Lower leg skin (tissue), 3 donors: ENCODE measurements around the gene B3GALT4.

ENCODE experiments used
- CTCF ChIP-seq, 3 donors: fragments of 450-650 bp; IDR thresholded peaks; one replicate each; pipeline ENCODE4 v1.5.1; 2016; ENCODE audit warnings: antibody characterized with exemption in 3 of 3, mild to moderate bottlenecking in 3 of 3, moderate library complexity in 2 of 3
- POLR2A ChIP-seq, 2 donors: fragments of 450-650 bp; IDR thresholded peaks; one replicate each; pipeline ENCODE4 v1.6.1; 2016 to 2017; ENCODE audit warnings: antibody characterized with exemption in 2 of 2, mild to moderate bottlenecking in 1 of 2, moderate library complexity in 1 of 2

DNA sequence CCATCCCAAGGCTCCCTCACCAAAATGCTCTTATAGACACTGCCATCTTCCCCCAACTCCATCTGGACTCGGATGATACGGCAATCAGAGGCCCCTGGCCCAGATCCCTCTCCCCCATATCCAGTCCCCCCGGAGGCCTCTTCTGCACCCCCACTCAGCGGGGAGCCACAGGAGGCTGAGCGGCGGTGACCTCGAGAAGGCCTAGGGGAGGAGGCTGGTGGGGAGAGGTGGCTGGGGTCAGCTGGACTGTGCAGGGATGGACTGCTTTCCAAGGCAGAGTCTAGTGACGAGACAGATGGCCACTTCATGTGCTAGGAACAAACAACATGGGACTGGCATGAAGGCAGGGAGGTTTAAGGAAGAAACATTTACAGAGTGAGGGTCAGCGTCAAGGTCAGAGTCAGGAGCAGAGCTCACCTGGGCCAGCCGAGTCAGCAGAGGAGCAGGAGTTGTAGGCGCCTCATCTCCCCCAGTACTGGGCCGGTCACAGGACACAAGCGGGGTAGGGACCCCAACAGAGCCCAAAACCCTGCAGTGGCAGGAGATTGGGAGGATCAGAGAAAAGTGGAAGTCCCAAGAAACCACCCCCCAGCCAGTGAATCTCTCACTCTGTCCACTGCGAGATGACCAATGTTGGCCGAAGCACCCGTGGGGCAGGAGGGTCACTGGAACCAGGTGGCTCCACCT, 16.2 kb downstream of the B3GALT4 start:
- TF ChIP-seq CTCF (IDR thresholded peaks at IDR 0.05), result no peak
- no peak for TF ChIP-seq POLR2A (IDR thresholded peaks at IDR 0.05)
